ENCODE data around the gene ST7L. TPM values are rescaled to one million over a fixed set of nuclear protein-coding genes. Genes with fewer than 3 reads are reported as not detected.

The ST7L gene
- total RNA-seq, 2 donors from 2014 or later, result 20.3 to 32.2 TPM

DNA sequence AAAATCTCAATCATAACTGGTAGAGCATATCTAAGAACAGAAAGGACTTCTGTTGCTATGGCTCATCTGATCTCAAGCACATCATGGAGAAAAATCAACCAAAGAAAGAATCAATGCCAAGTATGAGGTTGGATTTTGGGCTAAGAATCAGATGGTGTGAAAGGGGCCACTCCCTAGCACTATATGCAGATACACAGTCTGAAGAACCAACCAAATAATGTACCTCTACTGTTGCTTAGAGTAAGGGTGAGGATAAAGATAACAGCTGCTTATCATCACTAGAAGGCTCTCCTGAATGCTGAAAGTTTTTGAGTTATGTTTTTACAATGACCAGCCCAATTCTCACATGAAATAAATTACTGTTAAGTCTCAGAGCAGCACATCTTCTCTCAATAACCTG lies 35.6 kb downstream of the ST7L start:
- ATAC-seq (ENCODE audit: insufficient number of reproducible peaks, low FRiP score, low read depth), result no peak
- Histone ChIP-seq H3K27me3 (replicated peaks; ENCODE audit: insufficient read depth) (no peaks in the 10 kb centered on the region), H3K27ac (no peak overlapping the region), H3K36me3 (peaks cover 9% of the 10 kb centered on the region), H3K4me3 (no peak overlapping the region), H3K4me1 (ENCODE audit: control insufficient read depth in 1 of 2, low read depth in 2 of 2) (no peaks in the 10 kb centered on the region), H3K9me3 (no peaks in the 10 kb centered on the region)
- no peak for DNase-seq (ENCODE audit: low spot score)
- TF ChIP-seq, protein P1, sequence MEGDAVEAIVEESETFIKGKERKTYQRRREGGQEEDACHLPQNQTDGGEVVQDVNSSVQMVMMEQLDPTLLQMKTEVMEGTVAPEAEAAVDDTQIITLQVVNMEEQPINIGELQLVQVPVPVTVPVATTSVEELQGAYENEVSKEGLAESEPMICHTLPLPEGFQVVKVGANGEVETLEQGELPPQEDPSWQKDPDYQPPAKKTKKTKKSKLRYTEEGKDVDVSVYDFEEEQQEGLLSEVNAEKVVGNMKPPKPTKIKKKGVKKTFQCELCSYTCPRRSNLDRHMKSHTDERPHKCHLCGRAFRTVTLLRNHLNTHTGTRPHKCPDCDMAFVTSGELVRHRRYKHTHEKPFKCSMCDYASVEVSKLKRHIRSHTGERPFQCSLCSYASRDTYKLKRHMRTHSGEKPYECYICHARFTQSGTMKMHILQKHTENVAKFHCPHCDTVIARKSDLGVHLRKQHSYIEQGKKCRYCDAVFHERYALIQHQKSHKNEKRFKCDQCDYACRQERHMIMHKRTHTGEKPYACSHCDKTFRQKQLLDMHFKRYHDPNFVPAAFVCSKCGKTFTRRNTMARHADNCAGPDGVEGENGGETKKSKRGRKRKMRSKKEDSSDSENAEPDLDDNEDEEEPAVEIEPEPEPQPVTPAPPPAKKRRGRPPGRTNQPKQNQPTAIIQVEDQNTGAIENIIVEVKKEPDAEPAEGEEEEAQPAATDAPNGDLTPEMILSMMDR (IDR thresholded peaks at IDR 0.05), result no peak

DNA sequence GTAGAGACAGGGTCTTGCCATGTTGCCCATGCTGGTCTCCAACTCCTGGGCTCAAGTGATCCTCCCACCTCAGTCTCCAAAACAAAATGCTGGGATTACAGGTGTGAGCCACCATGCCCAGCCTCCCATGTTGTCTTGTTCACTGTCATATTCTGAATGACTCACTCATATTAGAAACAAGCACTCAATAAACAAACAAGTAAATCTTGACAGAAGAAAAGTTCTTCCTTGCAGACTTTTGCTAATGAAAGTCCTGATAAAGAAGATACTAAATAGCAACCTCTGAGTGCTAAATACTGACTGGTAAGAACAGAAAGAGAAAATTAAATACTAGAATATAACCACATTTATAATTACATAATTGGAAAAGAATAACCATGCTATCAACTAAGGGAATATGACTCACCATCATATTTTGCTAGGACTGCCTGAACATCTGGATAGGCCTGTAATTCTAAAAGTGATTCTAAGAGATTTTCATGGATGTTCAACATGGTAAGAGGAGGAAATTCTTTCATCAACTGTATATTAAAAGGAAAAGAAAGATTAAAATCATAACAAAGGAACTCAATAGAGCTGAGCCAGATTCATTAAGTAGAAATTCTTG lies 37.3 kb downstream of the ST7L start:
- H3K27me3 ChIP-seq (replicated peaks; ENCODE audit: insufficient read depth), result no peaks in the 10 kb centered on the region
- no peak overlapping the region for H3K4me3 ChIP-seq
- H3K27ac ChIP-seq, result no peak overlapping the region
- H3K9me3 ChIP-seq, result no peaks in the 10 kb centered on the region
- ATAC-seq (ENCODE audit: insufficient number of reproducible peaks, low FRiP score, low read depth) (no peak), DNase-seq (ENCODE audit: low spot score) (no peak)
- H3K36me3 ChIP-seq, result peaks cover 8% of the 10 kb centered on the region
- TF ChIP-seq, protein P1 (IDR thresholded peaks at IDR 0.05), result no peak
- H3K4me1 ChIP-seq (ENCODE audit: control insufficient read depth in 1 of 2, low read depth in 2 of 2), result no peaks in the 10 kb centered on the region

DNA sequence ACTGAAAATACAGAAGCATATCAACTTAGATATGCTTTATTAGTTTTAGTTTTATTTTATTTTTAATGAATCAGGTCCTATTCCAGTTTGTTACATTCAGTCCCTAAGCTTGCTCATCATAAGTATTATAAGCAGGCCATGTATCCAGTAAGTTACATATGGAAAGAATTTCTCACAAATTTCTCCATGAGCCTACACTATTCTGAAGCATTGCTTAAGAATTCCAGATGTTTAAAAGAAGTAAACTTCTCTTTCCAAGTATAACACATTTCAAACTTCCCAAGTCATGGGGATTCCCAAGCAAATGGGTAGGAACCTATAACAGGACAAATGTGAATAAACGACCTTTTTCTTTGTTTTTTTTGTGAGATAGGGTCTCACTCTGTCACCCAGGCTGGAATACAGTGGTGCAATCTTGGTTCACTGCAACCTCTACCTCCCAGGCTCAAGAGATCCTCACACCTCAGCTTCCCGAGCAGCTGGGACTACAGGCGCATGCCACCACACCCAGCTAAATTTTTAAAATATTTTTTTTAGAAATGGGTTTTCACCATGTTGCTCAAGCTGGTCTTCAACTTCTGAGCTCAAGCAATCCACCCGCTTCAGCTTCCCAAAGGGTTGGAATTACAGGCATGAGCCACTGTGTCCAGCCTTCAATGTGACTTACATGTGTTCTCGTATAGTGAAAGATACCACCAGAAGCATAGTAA lies 39.0 kb downstream of the ST7L start:
- DNase-seq (ENCODE audit: low spot score), result no peak
- H3K4me3 ChIP-seq, result no peak overlapping the region
- H3K27ac ChIP-seq, result no peak overlapping the region
- H3K36me3 ChIP-seq, result peaks cover 19% of the 10 kb centered on the region
- no peaks in the 10 kb centered on the region for H3K4me1 ChIP-seq (ENCODE audit: control insufficient read depth in 1 of 2, low read depth in 2 of 2)
- no peaks in the 10 kb centered on the region for H3K27me3 ChIP-seq (replicated peaks; ENCODE audit: insufficient read depth)
- TF ChIP-seq, protein P1 (IDR thresholded peaks at IDR 0.05), result no peak
- no peak for ATAC-seq (ENCODE audit: insufficient number of reproducible peaks, low FRiP score, low read depth)
- no peaks in the 10 kb centered on the region for H3K9me3 ChIP-seq

DNA sequence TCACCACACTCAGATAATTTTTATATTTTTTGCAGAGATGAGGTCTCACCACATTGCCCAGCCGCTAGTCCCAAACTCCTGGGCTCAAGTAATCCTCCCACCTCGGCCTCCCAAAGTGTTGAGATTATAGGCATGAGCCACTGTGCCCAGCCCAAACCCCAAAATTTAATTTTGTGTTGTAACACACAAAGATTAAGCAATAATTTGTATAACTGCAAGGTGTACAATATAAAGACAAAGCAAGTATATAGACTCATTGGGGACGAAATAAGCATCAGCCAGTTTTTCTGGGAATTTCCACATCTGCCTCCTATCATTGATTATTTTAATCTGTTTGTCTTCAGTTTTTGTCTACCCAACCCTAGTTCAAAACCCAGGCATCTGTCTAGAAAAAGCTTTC lies 42.7 kb downstream of the ST7L start:
- no peak overlapping the region for H3K4me3 ChIP-seq
- TF ChIP-seq, protein P1 (IDR thresholded peaks at IDR 0.05), result no peak
- peaks cover 31% of the 10 kb centered on the region for H3K36me3 ChIP-seq
- H3K27me3 ChIP-seq (replicated peaks; ENCODE audit: insufficient read depth), result no peaks in the 10 kb centered on the region
- no peaks in the 10 kb centered on the region for H3K4me1 ChIP-seq (ENCODE audit: control insufficient read depth in 1 of 2, low read depth in 2 of 2)
- ATAC-seq (ENCODE audit: insufficient number of reproducible peaks, low FRiP score, low read depth), result no peak
- no peak overlapping the region for H3K27ac ChIP-seq
- no peaks in the 10 kb centered on the region for H3K9me3 ChIP-seq
- no peak for DNase-seq (ENCODE audit: low spot score)

DNA sequence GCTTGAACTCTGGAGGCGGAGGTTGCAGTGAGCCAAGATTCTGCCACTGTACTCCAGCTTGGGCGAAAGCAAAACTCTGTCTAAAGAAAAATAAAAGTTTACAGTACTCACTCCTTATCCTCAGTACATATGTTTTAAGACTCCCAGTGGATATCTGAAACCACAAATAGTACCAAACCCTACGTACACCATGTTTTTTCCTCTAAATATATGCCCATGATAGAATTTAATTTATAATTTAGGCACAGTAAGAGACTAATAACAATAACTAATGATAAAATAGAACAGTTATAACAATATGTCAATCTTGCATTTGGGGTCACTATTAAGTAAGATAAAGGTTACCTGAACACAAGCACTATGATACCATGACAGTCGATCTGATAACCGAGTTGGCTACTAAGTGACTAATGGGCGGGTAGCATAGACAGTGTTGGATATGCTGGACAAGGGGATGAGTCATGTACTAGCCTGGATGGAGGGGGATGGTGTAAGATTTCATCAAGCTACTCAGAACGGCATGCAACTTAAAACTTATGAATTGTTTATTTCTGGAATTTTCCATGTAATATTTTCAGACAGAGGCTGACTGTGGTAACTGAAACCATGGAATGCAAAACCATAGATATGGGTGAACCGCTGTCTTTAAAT lies 43.7 kb downstream of the ST7L start:
- H3K36me3 ChIP-seq, result peaks cover 31% of the 10 kb centered on the region
- H3K9me3 ChIP-seq, result no peaks in the 10 kb centered on the region
- H3K27me3 ChIP-seq (replicated peaks; ENCODE audit: insufficient read depth), result no peaks in the 10 kb centered on the region
- ATAC-seq (ENCODE audit: insufficient number of reproducible peaks, low FRiP score, low read depth), result no peak
- H3K27ac ChIP-seq, result no peak overlapping the region
- H3K4me3 ChIP-seq, result no peak overlapping the region
- no peak for DNase-seq (ENCODE audit: low spot score)
- H3K4me1 ChIP-seq (ENCODE audit: control insufficient read depth in 1 of 2, low read depth in 2 of 2), result no peaks in the 10 kb centered on the region
- TF ChIP-seq, protein P1 (IDR thresholded peaks at IDR 0.05), result no peak

Measured in thoracic aorta (tissue), 2 donors.